ENCODE measurements around the gene CCL22.

- TF ChIP-seq CTCF (IDR thresholded peaks at IDR 0.05; ENCODE audit: low read length): no peak
- no peak for TF ChIP-seq EZH2 (optimal IDR thresholded peaks at IDR 0.05; ENCODE audit: low read depth, low read length)
These were observed 32.2 kb downstream of the CCL22 start for GRCh38 chr16:57390636-57391295.

Measured in MM.1S (cell line).